ENCODE data around the gene UBXN1.
A peak's percentile ranks its signal among the peaks of the same experiment; 100 is the strongest.
"Not testable (repeated sequence)": the region's sequence is repeated elsewhere in the genome, so short reads cannot be mapped to it uniquely, and the experiment has no call there.

The UBXN1 gene

DNA sequence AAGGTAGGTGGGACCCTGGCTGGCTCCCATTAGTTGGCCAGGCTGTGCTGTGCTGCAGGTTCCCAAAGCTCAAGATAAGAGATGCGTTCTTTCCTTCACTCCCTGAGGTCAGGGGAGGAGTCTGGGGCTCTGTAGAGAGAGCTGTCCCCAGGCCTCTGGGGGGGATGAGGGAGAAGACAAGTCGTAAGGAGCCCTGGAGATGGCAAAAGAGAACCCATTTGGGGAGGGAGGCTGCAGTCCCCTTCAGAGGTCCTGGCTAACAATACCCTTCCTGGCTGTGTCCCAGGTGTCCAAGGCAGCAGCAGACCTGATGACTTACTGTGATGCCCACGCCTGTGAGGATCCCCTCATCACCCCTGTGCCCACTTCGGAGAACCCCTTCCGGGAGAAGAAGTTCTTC, 29.5 kb upstream of the UBXN1 start:
- DNase-seq (ENCODE audit: low spot score), result no peak

DNA sequence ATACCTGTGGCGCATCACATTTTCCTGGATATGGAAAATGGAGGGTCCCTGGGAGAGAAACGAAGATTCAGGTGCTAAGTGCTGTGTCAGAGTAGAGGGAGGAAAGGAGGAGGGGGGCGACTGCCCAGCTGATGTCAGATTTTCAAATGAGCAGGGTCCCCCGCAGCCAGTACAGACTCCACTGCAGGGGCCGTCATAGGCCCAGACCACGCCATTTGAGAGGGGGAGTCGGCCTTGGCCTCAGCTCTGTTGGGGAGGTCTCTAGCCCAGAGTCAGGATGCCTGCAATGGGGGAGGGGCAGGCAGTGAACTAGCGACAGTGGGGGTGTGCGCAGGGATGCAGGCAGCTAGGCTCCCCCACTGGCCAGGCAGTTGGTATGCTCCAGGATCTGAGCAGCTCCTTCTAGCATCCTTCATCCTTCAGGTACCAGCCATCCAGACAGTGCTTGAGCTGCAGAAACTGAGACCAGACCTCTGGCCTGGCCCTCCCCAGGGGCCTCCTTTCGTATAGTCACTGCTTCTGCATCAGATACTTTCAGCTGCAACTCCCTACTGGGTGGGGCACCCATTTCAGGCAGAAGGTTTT, 28.5 kb upstream of the UBXN1 start, which contains the start of the genes BSCL2 and GNG3:
TSS of gene BSCL2 (minus strand) at position 148 of the 585 bp plus-strand sequence. CDS start 229 bp downstream, outside the sequence.
TSS of gene GNG3 (plus strand) at position 400 of the 585 bp plus-strand sequence. CDS start 620 bp downstream, outside the sequence.
- no peak for DNase-seq (ENCODE audit: low spot score)

DNA sequence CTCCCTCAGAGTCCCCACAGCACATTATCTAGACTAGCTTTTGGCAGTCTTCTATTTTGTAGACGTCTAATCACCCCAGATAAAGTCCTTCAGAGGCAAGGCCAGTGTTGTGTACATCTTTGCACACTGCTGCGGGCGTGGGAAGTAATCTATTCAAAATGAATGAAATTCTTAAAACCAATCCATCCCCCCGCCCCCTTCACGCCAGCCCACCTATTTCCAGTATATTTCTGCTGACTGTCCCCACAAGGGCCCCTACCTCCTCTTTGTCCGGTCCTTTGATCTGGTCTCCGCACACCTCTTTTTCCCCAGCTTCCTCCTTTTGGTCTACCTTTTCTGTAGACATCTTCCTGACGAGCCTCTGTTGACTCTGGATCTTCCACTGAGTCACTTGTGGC, 28.0 kb upstream of the UBXN1 start:
- no peak for DNase-seq (ENCODE audit: low spot score)

DNA sequence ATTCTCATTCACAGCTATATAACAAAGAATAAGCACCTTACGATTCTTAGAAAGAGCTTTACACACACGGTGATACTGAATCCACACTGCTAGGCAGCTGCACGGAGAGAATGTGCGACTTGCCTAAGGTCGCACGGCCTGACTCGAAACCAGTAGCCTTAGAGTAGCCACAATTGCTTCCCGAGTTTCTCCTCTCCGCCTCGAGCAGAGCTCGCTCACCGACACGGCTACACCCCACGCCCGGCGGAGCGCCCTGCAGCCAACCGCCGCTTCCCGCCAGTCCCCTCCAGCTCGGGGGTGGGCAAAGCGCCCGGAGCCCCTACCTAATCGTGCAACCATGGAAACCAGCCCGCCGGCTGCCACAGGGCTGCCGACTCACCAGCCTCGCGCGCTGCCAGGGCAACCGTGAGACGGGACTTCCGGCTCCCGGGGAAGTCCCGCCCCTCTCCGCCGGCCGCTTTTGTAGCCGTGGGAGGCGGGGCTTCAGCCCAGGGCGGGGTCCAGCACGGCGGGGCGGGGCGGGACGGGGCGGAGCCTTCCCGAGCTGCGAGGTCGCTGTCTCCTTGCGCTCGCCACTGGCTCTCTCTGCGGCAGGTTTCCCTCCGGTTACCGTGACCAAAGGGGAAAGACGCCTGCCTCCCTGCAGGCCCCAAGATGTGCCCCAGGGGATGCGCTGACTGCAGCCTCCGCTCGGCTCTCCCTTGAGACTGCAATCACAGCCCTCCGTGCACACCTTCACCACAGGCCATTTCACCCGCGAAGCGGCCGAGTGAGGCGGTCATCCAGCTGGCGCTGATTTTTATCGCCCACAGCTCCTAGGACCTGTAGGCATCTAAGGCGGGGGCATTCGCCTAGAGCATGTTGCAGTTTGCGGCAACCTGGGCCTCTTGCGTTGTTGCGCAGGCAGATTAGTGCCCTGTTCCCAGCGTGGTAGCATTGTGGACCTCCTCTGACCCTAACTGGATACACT, 27.3 kb upstream of the UBXN1 start:
- peak; percentile 87 for DNase-seq (ENCODE audit: low spot score)

DNA sequence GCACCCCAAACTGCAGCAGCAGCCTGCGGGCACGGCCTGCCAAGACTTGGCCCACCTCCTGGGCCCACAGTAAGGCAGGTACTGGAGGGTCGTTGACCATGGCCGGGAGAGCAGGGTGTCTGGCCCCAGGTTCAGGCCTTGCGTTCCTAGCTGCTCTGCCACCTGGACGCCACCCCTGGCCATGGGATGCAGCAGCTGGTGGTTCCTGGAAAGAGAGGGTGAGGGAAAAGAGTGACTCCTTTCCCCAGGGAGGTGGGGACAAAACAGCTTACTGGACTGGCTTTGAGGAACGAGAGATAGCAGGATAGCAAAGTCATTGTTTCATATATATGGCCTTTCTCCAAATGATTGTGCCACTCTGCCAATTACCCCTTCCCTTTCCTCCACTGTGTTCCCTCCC, 26.5 kb upstream of the UBXN1 start:
- peak; percentile 16 for DNase-seq (ENCODE audit: low spot score)

DNA sequence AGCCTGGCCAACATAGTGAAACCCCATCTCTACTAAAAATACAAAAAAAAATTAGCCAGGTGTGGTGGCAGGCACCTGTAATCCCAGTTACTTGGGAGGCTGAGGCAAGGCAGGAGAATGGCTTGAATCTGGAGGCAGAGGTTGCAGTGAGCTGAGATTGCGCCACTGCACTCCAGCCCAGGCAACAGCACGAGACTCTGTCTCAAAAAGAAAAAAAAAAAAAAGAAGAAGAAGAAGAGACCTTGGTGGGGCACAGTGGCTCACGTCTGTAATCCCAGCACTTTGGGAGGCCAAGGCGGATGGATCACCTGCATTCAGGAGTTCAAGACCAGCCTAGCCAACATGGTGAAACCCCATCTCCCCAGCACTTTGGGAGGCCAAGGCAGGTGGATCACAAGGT, 25.0 kb upstream of the UBXN1 start:
- not testable (repeated sequence) for DNase-seq (ENCODE audit: low spot score)

DNA sequence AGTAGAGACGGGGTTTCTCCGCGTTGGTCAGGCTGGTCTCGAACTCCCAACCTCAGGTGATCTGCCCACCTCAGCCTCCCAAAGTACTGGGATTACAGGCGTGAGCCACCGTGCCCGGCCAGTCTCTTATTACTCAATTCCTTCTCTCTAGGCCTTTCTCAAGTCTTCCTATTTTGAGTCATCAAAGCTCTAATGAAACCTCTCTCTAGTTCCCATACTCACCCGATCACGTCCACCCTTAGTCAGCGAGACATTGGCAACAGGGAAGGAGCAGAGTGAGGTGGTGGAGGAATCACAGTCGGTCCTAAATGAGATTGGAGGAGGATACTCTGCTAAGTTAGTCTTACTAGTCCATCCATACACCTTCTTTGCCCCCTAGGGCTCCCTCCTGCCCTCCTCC, 23.4 kb upstream of the UBXN1 start:
- no peak for DNase-seq (ENCODE audit: low spot score)

DNA sequence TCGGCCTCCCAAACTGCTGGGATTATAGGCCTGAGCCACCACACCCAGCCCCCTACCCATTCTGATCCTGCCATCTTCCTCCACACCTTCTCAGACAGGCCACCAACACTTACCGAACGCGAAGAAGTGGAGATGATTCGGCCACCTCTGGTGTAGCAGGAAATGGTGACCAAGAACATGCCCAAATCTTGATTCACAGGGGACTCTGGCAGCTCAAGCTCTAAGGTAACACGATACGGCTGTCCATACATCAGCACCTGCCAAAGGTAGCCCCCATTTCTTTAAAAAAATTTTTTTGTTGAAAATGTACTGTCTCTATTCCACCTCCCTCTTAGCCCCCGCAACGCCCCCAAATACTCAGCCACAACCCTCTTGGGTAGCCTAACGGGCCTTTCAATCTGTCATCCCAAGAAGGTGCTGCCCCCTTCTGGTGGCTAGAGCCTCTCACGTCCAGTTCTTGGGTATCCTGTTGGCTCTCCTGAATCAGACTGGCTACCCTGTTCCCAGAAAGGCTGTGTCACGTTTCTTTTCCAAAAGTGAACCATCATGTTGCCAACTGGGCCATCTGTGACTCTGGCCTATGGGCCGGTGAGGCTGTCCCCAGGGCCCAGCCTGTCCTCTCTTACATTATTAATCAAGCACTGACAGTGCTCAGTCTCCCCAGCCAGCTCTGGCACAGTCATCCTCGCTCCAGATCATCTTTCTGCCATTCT, 15.7 kb upstream of the UBXN1 start:
- peak; percentile 36 for DNase-seq (ENCODE audit: low spot score)

DNA sequence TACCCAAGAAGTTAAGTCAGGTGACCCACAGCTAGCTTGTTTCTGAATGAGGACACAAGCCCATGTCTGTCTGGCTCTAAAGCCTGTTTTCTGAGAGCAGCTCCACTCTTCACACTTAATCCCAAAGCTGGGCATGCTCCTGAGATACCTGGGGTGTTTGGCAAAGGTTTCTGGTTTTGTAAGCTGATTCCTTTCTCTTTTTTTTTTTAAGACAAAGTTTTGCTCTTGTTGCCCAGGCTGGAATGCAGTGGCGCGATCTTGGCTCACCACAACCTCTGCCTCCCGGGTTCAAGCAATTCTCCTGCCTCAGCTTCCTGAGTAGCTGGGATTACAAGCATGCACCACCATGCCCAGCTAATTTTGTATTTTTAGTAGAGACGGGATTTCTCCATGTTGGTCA, 14.8 kb upstream of the UBXN1 start:
- DNase-seq (ENCODE audit: low spot score), result not testable (repeated sequence)

DNA sequence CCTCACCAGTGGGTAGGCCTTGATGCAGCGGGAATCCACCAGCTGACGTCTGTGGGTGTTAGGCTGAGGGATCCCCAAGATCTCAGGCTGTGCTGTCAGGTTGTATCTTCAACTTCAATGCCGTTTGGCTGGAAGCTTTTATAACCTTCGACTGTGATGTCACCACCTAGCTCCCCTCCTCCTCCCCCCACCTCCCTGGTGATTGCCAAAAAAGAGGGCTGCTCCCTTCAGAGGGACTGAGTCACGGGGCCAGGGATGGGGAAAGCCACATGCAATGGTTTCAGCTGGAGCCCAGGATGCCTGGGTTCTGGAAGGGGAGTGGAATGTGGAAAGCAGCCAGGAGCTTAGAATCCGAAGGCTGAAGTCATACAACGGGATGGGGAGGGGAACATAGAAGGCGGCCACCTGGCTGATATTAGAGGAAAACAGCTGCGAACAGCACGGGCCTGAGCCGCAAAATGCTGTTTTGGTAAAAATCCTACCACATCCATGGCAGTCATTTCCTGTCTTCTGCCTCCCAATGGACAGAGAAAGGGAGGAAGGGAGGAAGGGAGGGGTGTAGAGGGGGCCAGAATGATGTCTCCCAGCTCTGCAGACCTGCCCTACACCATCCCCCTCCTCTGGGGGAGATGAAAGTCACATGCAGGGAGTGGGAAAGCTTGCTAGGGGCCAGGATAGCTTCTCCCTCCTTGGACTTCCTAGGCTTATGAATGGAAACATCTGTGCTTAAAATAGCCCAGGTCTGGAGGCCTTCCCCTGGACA, 10.7 kb upstream of the UBXN1 start, which contains the start of gene LRRN4CL:
TSS of gene LRRN4CL (minus strand) at position 110 of the 763 bp plus-strand sequence. CDS start 1,022 bp downstream, outside the sequence.
- DNase-seq (ENCODE audit: low spot score), result no peak

DNA sequence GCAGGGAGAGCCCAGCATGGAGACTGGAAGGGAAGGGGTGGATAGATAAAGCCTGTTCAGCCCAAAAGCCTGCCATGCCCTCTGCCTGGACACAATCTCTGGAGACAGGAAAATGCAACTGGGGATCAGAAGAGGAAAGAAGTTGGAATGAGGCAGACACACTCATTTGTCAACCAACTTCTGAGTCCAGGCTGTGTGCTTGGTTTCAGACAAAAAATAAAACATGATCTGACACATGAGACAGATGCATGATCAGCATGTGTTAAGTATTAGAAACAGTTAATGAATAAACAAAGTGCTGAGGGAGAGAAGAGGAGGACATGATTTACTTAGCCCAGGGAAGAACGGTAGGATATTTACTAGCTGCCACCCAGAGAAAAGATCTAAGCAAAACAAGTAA, 9.6 kb upstream of the UBXN1 start:
- DNase-seq (ENCODE audit: low spot score), result no peak

DNA sequence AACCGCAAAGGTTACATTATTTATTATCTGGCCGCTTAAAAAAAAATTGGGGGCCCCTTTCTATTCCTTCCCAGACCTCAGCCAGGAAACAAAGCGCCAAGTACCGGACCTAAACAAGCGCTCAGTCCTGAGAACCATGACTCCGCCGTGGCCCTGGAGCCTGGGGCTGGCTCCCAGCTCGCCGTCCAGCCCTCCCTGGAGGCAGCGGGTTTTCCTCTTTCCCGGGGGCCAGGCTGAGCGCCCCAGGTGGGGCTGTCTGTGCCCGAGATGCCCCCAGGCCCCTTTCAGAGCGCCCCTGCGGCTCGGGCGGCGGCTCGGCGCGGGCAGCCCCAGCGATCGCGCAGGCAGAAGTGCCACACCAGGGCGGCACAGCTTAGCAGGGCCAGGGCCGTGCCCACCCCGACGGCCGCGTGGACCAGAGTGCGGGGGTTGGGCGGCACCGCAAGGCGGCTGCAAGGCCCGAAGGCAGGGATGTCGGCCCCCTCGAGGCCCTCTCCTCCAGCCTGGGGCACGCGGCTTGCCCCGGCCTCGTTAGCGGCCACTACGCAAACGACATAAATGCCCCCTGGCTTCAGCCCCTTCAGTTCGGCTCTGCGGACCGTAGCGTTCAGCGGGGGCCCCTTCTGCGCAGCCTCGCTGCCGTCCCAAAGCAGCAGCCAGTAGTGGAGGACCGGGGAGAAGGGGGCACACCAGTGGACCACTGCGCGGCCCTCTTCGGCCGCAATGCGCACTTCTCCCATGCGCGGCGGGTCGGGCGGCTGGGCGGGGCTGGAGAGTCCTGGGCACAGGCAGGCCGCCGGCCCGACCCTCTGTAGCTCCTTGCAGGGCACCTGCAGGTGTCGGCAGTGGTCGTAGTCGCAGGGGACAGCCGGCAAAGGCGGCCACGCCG, 8.9 kb upstream of the UBXN1 start:
- DNase-seq (ENCODE audit: low spot score), result no peak

DNA sequence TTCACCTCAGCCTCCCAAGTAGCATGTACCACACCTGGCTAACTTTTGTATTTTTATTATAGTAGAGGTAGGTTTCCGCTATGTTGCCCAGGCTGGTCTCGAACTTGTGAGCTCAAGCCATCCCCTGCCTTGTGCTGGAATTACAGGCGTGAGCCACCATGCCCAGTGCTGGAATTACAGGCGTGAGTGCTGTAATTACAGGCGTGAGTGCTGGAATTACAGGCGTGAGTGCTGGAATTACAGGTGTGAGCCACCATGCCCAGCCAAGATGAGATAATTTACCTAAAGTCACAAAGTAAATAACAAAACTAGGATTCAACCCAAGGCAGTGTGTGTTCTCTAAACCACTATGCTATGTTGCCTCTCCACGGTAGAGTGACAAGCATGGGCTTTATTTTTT, 3.6 kb upstream of the UBXN1 start:
- no peak for DNase-seq (ENCODE audit: low spot score)

DNA sequence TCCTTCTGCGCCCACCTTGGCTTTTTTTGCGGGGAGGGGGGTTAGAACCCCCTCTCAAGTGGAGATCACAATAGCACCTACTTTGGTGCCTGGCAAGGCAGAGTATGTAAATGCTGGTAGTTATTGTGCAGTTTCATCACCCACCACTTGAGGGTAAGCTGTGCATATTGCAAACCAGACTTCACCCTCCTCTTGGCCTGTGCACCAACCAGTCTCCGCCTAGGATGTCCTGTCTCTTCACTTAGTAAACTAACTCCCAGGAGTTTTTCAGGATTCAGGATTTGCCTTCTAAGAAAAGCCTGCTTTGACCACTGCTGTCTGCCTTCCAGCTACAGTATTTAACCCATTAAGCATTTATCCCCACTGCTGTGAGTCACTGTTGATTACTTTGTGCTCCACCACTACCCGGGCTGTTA, 2.0 kb upstream of the UBXN1 start:
- peak; percentile 79 for DNase-seq (ENCODE audit: low spot score)

DNA sequence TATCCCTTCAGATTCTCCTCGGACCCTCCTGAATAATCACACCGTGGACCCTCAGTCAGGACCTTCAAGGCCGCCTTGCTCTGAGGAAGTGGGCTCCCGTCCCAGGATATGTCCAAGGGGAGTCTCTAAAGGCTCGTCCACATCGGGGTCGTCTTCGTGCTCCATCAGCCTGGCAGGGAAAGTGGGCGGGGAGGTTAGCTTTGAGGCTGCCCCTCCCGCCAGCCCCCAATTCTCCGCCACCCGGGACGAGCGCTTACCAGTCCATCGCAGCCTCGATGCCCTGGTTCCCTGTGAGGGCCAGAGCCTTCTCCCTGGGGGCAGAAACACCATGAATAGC, 472 bp downstream of the UBXN1 start:
- no peak for DNase-seq (ENCODE audit: low spot score)

DNA sequence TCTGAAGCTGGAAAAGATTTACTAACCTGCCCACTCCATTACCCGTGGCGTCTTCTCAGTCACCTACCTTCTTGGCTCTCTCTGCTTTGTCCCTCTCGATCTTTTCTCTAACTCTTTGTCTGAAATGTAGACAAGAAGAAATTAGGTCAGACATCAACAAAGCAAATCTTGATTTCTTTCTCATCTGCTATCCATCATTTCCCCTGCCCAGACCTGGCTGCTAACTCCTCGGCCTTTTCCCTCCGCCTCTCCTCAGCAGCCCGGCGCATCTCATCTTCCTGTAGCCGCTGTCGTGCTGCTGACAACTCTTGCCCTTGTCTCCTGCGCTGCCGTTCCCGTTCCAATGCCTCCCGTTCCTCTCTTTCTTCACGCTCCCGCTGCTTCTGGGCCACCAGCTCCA, 1.2 kb downstream of the UBXN1 start:
- DNase-seq (ENCODE audit: low spot score), result no peak

DNA sequence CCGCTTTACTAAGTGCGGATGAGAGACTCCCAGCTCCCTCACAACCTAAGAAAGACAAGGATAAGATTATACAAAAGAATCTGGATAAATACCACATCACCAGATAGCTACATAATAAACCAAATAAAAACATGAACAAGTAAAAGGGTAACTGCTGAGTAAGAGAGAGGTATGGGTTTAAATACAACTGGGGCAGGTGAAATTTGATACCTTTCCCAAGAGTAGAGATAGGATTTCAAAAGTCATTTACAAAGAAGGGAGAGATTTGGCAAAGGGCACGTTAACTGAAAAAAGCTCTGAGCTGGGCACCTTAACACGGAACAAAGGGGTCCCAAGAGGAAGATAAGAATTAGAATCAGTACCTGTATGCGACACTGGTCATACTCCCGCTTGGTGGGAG, 1.7 kb downstream of the UBXN1 start:
- no peak for DNase-seq (ENCODE audit: low spot score)

DNA sequence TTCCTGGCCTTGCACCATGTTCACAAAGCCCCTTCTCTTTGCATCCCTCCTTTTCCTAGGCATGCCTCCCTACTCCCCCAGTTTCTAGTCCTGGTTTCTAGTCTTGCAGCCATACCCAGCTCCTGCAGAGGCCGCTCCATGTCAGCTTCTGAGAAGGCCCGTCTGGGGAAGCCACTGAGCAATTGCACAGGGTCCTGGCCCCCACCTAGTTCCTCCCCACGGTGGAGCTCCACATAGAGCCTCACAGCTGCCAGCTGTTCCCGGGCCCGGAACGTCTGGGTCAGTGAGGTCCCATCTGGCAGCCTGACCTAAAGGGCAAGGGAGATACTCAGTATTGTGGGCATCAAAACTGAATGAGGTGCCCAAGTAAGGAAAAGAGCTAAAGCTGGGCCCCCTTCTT, 2.2 kb downstream of the UBXN1 start:
- DNase-seq (ENCODE audit: low spot score), result no peak

DNA sequence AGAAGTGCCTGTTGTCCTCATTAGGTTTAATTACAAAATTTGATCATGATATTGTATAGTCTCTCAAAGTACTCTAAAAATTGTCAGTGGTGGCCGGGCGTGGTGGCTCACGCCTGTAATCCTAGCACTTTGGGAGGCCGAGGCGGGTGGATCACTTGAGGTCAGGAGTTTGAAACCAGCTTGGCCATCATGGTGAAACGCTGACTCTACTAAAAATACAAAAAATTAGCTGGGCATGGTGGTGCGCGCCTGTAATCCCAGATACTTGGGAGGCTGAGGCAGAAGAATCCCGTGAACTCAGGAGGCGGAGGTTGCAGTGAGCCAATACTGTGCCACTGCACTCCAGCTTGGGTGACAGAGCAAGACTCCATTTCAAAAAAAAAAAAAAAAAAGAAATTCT, 3.5 kb downstream of the UBXN1 start:
- DNase-seq (ENCODE audit: low spot score), result not testable (repeated sequence)

DNA sequence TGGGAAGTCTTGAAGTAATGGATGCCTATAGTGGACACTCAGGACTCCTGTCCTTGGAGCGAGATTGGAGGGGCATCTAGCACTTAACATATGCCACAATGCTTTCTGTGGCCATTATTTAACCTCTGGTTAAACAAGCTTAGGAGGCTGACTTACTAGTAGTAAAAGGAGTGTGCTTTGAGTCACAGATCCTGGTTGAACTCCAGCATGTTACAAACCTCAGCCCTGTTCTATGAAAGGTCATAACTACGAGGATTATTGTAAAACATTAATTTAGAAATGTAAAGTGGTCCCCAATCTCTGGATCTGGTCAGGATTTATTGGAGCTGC, 5.7 kb downstream of the UBXN1 start:
- DNase-seq (ENCODE audit: low spot score), result no peak
